Left colon (tissue), 2 donors: Measurements from ENCODE around the gene MLXIP. TPM values are rescaled to one million over a fixed set of nuclear protein-coding genes. Genes with fewer than 3 reads are reported as not detected.

Source experiments
- ATAC-seq: fragments of 200-7000 bp; cut with Tn5 transposase; one replicate; pipeline ENCODE4 v1.9.1; 2020; ENCODE audit warnings: mild to moderate bottlenecking, moderate library complexity
- DNase-seq, 2 donors: peaks; one replicate each; pipeline ENCODE4 v3.0.0-alpha.2; 2020
- intact Hi-C, 2 donors: fragments of 100-400 bp; cut with DNase I in 1 of 2; cut with micrococcal nuclease in 1 of 2; formaldehyde crosslinking; loops; one replicate each; pipeline versions ENCODE4 v1.11.2 to v1.14.0; 2022; cut with DNase I, micrococcal nuclease
- total RNA-seq, 2 donors: library from RNA; stranded (reverse); fragmentation: NEBNext Ultra II Directional; extraction: Animal tissue kit (Norgen Biotek cat#: 25700); gene quantifications; one replicate each; pipeline ENCODE4 v1.2.1, GENCODE V29; 2021
- donor health status: DM: no; HTN: no; CAD: no.
- donor health status: DM: yes; HTN: yes; CAD: no.

MLXIP gene
- total RNA-seq, 2 donors from 2014 or later, result 125 to 175 TPM

GRCh38 chr12:122185079-122185478, 106.5 kb downstream of the MLXIP start:
- DNase-seq, result no peak
- intact Hi-C loops, result no loop called here

GRCh38 chr12:122185494-122186082, 107.0 kb downstream of the MLXIP start:
- no peak for ATAC-seq
- intact Hi-C loops, result no loop called here
- no peak for DNase-seq

More at GRCh38 chr12:122185079-122185478, 106.5 kb downstream of the MLXIP start:
- ATAC-seq, result no peak

GRCh38 chr12:122187466-122187865, 108.9 kb downstream of the MLXIP start:
- ATAC-seq, result no peak
- intact Hi-C loops, result no loop called here
- DNase-seq, result no peak

GRCh38 chr12:122189626-122190475, 111.3 kb downstream of the MLXIP start:
- no peak for DNase-seq
- ATAC-seq, result no peak
- intact Hi-C loops, result loop anchor here in 1 of 2 donors (10.0 kb wide), 1 partner anchor 55 kb away; no protein-coding TSS in a partner anchor

GRCh38 chr12:122190842-122191668, 112.5 kb downstream of the MLXIP start:
- peak in 1 of 2 donors; percentile 81 for DNase-seq
- intact Hi-C loops, result loop anchor here in 1 of 2 donors (10.0 kb wide), 1 partner anchor 56 kb away; no protein-coding TSS in a partner anchor
- peak; percentile 80 for ATAC-seq

- DNase-seq, result no peak
- ATAC-seq, result no peak
- intact Hi-C loops, result loop anchor here in 1 of 2 donors (10.0 kb wide), 1 partner anchor 58 kb away; no protein-coding TSS in a partner anchor
Observed at GRCh38 chr12:122192441-122192840, 113.9 kb downstream of the MLXIP start.

- intact Hi-C loops, result loop anchor here in 1 of 2 donors (10.0 kb wide), 1 partner anchor 60 kb away; no protein-coding TSS in a partner anchor
- DNase-seq, result no peak
- peak; percentile 79 for ATAC-seq
Observed at GRCh38 chr12:122194804-122195203, 116.2 kb downstream of the MLXIP start.

GRCh38 chr12:122195405-122195804, 116.8 kb downstream of the MLXIP start:
- ATAC-seq, result no peak
- intact Hi-C loops, result loop anchor here in 1 of 2 donors (10.0 kb wide), 1 partner anchor 61 kb away; no protein-coding TSS in a partner anchor

More at GRCh38 chr12:122195405-122195804, 116.8 kb downstream of the MLXIP start:
- no peak for DNase-seq

Other genes with a start within 250 kb of the MLXIP start
- gene HPD, start 219.9 kb upstream of the MLXIP start, total RNA-seq, result under 1 TPM in 1 of 2 donors, not detected in 1; 0.42 TPM
- gene PSMD9, start 190.0 kb upstream of the MLXIP start, total RNA-seq, result 10 to 100 TPM; 48.0 to 49.5 TPM
- gene CFAP251, start 160.2 kb upstream of the MLXIP start, total RNA-seq, result under 1 TPM; 0.34 to 0.75 TPM
- 1 to 10 TPM; 6.5 to 6.7 TPM for gene BCL7A, start 56.9 kb upstream of the MLXIP start, total RNA-seq
- not detected for gene IL31, start 95.5 kb downstream of the MLXIP start, total RNA-seq
- gene LRRC43, start 104.4 kb downstream of the MLXIP start, total RNA-seq, result under 1 TPM; 0.24 to 0.59 TPM
- gene B3GNT4, start 125.0 kb downstream of the MLXIP start, total RNA-seq, result under 1 TPM; 0.43 to 0.98 TPM
- gene DIABLO, start 147.3 kb downstream of the MLXIP start, total RNA-seq, result 10 to 100 TPM; 44.1 to 45.4 TPM
- gene VPS33A, start 187.7 kb downstream of the MLXIP start, total RNA-seq, result 10 to 100 TPM; 20.5 to 21.4 TPM